ENCODE results near the gene EXD1. TPM values are rescaled to one million over a fixed set of nuclear protein-coding genes. Genes with fewer than 3 reads are reported as not detected.

Gene EXD1
- total RNA-seq, 2 experiments from 2014 or later = not detected

DNA sequence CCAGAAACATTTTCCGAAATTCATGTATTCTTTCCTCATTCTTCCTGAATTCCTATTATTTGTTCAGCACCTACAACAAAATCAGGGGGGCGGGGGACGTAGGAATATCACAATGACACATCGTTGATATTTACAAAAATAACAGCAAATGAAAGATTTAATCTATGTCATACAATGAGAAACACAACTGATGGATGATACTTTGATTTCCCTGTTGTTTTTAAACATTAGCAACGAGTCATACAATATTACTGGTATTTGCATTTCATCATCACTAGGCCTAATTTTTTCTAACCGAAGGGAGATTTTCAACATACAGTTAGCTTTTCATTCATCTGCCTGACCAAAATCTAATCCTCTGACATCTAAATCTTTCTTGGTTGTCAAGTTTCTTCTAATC is 69.2 kb downstream of the EXD1 start:
- Histone ChIP-seq H3K27ac (ENCODE audit: low read depth, low read length, poor library complexity, severe bottlenecking) (no peak overlapping the region), H3K9me3 (ENCODE audit: low read length) (no peaks in the 10 kb centered on the region), H3K79me2 (ENCODE audit: insufficient read depth, low read depth, low read length) (no peaks in the 10 kb centered on the region), H3K9me2 (ENCODE audit: insufficient read depth, low read length) (no peaks in the 10 kb centered on the region), H3K4me2 (ENCODE audit: low read length) (no peak overlapping the region), H3K4me1 (ENCODE audit: insufficient read depth, low read length, poor library complexity, severe bottlenecking) (no peaks in the 10 kb centered on the region), H3K36me3 (ENCODE audit: insufficient read depth, low read length) (no peaks in the 10 kb centered on the region), H4K20me1 (ENCODE audit: insufficient read depth, low read length) (no peaks in the 10 kb centered on the region), H3K4me3 (ENCODE audit: low read depth, low read length, poor library complexity, severe bottlenecking) (no peak overlapping the region), H2AFZ (ENCODE audit: low read length) (no peak overlapping the region)
- TF ChIP-seq EZH2phosphoT487 (IDR thresholded peaks at IDR 0.05; ENCODE audit: borderline replicate concordance, low read depth, low read length) = no peak
- TF ChIP-seq, protein P1, sequence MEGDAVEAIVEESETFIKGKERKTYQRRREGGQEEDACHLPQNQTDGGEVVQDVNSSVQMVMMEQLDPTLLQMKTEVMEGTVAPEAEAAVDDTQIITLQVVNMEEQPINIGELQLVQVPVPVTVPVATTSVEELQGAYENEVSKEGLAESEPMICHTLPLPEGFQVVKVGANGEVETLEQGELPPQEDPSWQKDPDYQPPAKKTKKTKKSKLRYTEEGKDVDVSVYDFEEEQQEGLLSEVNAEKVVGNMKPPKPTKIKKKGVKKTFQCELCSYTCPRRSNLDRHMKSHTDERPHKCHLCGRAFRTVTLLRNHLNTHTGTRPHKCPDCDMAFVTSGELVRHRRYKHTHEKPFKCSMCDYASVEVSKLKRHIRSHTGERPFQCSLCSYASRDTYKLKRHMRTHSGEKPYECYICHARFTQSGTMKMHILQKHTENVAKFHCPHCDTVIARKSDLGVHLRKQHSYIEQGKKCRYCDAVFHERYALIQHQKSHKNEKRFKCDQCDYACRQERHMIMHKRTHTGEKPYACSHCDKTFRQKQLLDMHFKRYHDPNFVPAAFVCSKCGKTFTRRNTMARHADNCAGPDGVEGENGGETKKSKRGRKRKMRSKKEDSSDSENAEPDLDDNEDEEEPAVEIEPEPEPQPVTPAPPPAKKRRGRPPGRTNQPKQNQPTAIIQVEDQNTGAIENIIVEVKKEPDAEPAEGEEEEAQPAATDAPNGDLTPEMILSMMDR (conservative IDR thresholded peaks at IDR 0.05; ENCODE audit: low read length) = no peak
- intact Hi-C loops (cut with micrococcal nuclease; ENCODE audit: unreplicated experiment) = no loop called here
- no TSS peak for BruUV-seq (replicated peaks)
- ChIA-PET POLR2A (no interaction called here), CTCF (ENCODE audit: unreplicated experiment) (no interaction called here)
- no peak for DNase-seq (ENCODE audit: low spot score)

DNA sequence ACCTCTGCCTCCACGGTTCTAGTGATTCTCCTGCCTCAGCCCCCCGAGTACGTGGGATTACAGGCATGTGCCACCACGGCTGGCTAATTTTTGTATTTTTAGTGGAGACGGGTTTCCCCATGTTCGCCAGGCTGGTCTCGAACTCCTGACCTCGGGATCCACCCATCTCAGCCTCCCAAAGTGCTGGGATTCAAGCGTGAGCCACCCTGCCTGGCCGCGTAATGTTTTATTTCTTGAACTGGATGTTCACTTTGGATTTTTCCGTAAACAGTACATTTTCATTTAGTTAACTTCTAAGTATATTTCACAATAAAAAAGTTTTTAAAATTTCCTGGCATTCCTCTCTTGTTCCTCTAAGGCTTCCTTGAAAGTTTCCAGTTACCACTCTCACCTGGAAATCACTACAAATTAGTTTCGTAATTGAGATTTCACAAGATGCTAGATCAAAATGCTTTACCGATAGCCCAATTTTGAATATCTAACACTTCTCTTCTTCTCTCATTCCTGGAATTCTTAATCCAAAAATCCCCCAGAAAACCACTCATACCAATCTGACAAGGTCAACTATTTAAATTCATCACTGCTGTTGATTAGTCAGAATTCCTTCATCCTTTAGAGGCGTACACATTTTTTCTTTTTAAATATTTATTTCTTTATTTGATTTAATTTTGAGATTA is 69.8 kb downstream of the EXD1 start:
- H3K4me2 ChIP-seq (ENCODE audit: low read length) = no peak overlapping the region
- TF ChIP-seq, protein P1 (conservative IDR thresholded peaks at IDR 0.05; ENCODE audit: low read length) = no peak
- no peak for TF ChIP-seq EZH2phosphoT487 (IDR thresholded peaks at IDR 0.05; ENCODE audit: borderline replicate concordance, low read depth, low read length)
- no peaks in the 10 kb centered on the region for H3K9me3 ChIP-seq (ENCODE audit: low read length)
- no peak overlapping the region for H2AFZ ChIP-seq (ENCODE audit: low read length)
- no peaks in the 10 kb centered on the region for H3K36me3 ChIP-seq (ENCODE audit: insufficient read depth, low read length)
- no peak overlapping the region for H3K4me3 ChIP-seq (ENCODE audit: low read depth, low read length, poor library complexity, severe bottlenecking)
- H3K79me2 ChIP-seq (ENCODE audit: insufficient read depth, low read depth, low read length) = no peaks in the 10 kb centered on the region
- BruUV-seq (replicated peaks) = no TSS peak
- H4K20me1 ChIP-seq (ENCODE audit: insufficient read depth, low read length) = no peaks in the 10 kb centered on the region
- no peaks in the 10 kb centered on the region for H3K9me2 ChIP-seq (ENCODE audit: insufficient read depth, low read length)
- CTCF ChIA-PET (ENCODE audit: unreplicated experiment) = no interaction called here
- no peak overlapping the region for H3K27ac ChIP-seq (ENCODE audit: low read depth, low read length, poor library complexity, severe bottlenecking)
- POLR2A ChIA-PET = no interaction called here
- no peaks in the 10 kb centered on the region for H3K4me1 ChIP-seq (ENCODE audit: insufficient read depth, low read length, poor library complexity, severe bottlenecking)
- intact Hi-C loops (cut with micrococcal nuclease; ENCODE audit: unreplicated experiment) = no loop called here
- no peak for DNase-seq (ENCODE audit: low spot score)

DNA sequence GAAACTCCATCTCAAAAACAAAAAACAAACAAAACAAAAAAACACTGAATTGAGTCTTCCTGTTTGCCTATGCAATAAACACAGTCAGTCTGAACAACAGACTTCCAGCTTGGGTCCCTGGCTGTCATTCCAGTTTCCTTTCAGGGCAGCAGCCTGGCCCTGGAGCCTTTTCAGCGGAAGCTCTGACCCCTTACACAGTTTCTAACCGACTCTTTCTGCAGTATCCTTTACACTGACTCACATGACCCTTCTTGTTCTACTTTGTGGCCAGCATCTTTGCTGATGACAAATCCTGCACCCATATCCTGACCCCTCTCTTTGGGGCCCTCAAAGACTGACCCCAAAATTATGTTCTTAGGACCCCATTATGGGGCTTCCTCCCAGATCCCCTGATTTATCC is 76.1 kb downstream of the EXD1 start:
- Histone ChIP-seq H4K20me1 (ENCODE audit: insufficient read depth, low read length) (no peaks in the 10 kb centered on the region), H3K36me3 (ENCODE audit: insufficient read depth, low read length) (no peaks in the 10 kb centered on the region), H3K4me2 (ENCODE audit: low read length) (no peak overlapping the region), H3K9me3 (ENCODE audit: low read length) (no peaks in the 10 kb centered on the region), H2AFZ (ENCODE audit: low read length) (no peak overlapping the region), H3K4me1 (ENCODE audit: insufficient read depth, low read length, poor library complexity, severe bottlenecking) (no peaks in the 10 kb centered on the region), H3K27ac (ENCODE audit: low read depth, low read length, poor library complexity, severe bottlenecking) (no peak overlapping the region), H3K9me2 (ENCODE audit: insufficient read depth, low read length) (no peaks in the 10 kb centered on the region), H3K4me3 (ENCODE audit: low read depth, low read length, poor library complexity, severe bottlenecking) (no peak overlapping the region), H3K79me2 (ENCODE audit: insufficient read depth, low read depth, low read length) (no peaks in the 10 kb centered on the region)
- no TSS peak for BruUV-seq (replicated peaks)
- intact Hi-C loops (cut with micrococcal nuclease; ENCODE audit: unreplicated experiment) = no loop called here
- ChIA-PET CTCF (ENCODE audit: unreplicated experiment) (no interaction called here), POLR2A (no interaction called here)
- TF ChIP-seq EZH2phosphoT487 (IDR thresholded peaks at IDR 0.05; ENCODE audit: borderline replicate concordance, low read depth, low read length) = no peak
- TF ChIP-seq, protein P1 (conservative IDR thresholded peaks at IDR 0.05; ENCODE audit: low read length) = no peak
- DNase-seq (ENCODE audit: low spot score) = no peak

Measured in OCI-LY7 (cell line).